Measurements from ENCODE around the gene PDSS1.

DNA sequence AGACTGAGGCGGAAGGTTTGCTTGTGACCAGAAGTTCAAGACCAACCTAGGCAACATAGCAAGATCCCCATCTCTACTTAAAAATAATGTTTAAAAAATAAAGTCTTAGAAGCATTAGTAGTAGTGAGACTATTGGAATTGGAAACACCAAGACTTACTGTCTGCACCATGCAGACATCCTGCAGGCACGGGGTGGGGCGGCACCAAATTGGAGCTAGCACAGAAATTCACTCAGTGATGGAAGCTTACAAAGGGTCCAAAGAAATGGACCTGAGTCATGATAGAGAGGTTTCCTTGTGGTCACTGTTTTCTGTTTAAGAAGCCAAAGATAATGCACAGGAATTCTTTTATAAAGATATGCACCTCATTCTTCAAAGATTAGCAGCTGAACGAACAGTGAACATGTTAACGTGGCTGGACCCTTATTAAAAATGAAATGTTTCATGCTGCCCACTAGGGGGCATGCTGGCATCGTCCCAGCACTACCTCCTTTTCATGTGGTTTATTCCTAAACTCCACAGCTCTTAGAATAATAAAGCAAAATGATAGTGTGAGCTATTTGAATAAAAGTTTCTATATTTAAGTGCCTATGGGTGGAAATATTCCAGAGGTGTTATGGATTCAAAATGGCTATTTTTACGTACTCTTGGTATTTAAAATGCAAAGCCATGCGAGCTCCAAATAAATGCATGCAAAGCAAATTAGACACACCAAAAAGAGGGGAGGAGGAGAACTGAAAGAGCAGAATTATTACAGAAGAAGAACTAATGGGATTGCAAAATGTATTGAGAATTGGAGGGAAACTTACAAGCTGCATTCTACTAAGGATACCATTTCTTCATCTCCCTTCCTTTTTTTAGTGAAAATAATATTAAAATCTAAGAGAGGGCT lies 28.6 kb downstream of the PDSS1 start:
- TF ChIP-seq, protein P1, sequence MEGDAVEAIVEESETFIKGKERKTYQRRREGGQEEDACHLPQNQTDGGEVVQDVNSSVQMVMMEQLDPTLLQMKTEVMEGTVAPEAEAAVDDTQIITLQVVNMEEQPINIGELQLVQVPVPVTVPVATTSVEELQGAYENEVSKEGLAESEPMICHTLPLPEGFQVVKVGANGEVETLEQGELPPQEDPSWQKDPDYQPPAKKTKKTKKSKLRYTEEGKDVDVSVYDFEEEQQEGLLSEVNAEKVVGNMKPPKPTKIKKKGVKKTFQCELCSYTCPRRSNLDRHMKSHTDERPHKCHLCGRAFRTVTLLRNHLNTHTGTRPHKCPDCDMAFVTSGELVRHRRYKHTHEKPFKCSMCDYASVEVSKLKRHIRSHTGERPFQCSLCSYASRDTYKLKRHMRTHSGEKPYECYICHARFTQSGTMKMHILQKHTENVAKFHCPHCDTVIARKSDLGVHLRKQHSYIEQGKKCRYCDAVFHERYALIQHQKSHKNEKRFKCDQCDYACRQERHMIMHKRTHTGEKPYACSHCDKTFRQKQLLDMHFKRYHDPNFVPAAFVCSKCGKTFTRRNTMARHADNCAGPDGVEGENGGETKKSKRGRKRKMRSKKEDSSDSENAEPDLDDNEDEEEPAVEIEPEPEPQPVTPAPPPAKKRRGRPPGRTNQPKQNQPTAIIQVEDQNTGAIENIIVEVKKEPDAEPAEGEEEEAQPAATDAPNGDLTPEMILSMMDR (IDR thresholded peaks at IDR 0.05), result peak; percentile 64 to 68
- TF ChIP-seq POLR2AphosphoS5 (IDR thresholded peaks at IDR 0.05), result no peak
